Measurements from ENCODE around the gene HSD17B3.

GRCh38 chr9:96187151-96187555 is 114.8 kb downstream of the HSD17B3 start:
- TF ChIP-seq CTCF (IDR thresholded peaks at IDR 0.05) (no peak), EZH2 (IDR thresholded peaks at IDR 0.05; ENCODE audit: borderline replicate concordance, insufficient read depth, low read depth, low read length, poor library complexity, severe bottlenecking) (no peak)

Data from B cell (primary cell).